Measurements from ENCODE around the gene USP9X. TPM values are rescaled to one million over a fixed set of nuclear protein-coding genes. Genes with fewer than 3 reads are reported as not detected.

The USP9X gene
- total RNA-seq, 4 donors from 2014 or later = 54.9 to 154 (median 98.0) TPM

- Histone ChIP-seq H3K36me3 (no peaks in the 10 kb centered on the region), H3K4me3 (no peak overlapping the region), H3K9me3 (no peaks in the 10 kb centered on the region), H3K4me1 (peaks cover 0 to 10% (median 5%) of the 10 kb centered on the region in 4 donors), H3K27ac (no peak overlapping the region), H3K27me3 (no peaks in the 10 kb centered on the region)
- in situ Hi-C loops (cut with MboI; ENCODE audit: low pct_ligation_motif_present in 1 of 4, low pct_unique_long_range_greater_than_20kb in 1 of 4, low sequenced_read_pairs in 3 of 4) = no loop called here
- intact Hi-C loops (cut with DNase I; ENCODE audit: low total_unique reads) = no loop called here
- DNase-seq = no peak
- TF ChIP-seq POLR2AphosphoS5 (IDR thresholded peaks at IDR 0.05) (no peak), CTCF (IDR thresholded peaks at IDR 0.05) (no peak), POLR2A (IDR thresholded peaks at IDR 0.05) (no peak), EP300 (IDR thresholded peaks at IDR 0.05; ENCODE audit: low read depth) (no peak)
These were observed 91.0 kb downstream of the USP9X start for GRCh38 chrX:41176263-41176662.

- DNase-seq = no peak
- Histone ChIP-seq H3K4me1 (peaks cover 0 to 10% (median 5%) of the 10 kb centered on the region in 4 donors), H3K27ac (no peak overlapping the region), H3K36me3 (no peaks in the 10 kb centered on the region), H3K4me3 (no peak overlapping the region), H3K9me3 (no peaks in the 10 kb centered on the region), H3K27me3 (no peaks in the 10 kb centered on the region)
- intact Hi-C loops (cut with DNase I; ENCODE audit: low total_unique reads) (no loop called here), in situ Hi-C loops (cut with MboI; ENCODE audit: low pct_ligation_motif_present in 1 of 4, low pct_unique_long_range_greater_than_20kb in 1 of 4, low sequenced_read_pairs in 3 of 4) (no loop called here)
- TF ChIP-seq CTCF (IDR thresholded peaks at IDR 0.05) = no peak
- no peak for TF ChIP-seq POLR2A (IDR thresholded peaks at IDR 0.05)
- no peak for TF ChIP-seq EP300 (IDR thresholded peaks at IDR 0.05; ENCODE audit: low read depth)
- no peak for TF ChIP-seq POLR2AphosphoS5 (IDR thresholded peaks at IDR 0.05)
- WGBS, 2 donors (ENCODE audit: low coverage in 1 of 2) = 92 to 100% methylated on average over 2 to 3 of the region's 3 CpGs
These were observed 92.1 kb downstream of the USP9X start for GRCh38 chrX:41177297-41177696.

- intact Hi-C loops (cut with DNase I; ENCODE audit: low total_unique reads) (no loop called here), in situ Hi-C loops (cut with MboI; ENCODE audit: low pct_ligation_motif_present in 1 of 4, low pct_unique_long_range_greater_than_20kb in 1 of 4, low sequenced_read_pairs in 3 of 4) (no loop called here)
- Histone ChIP-seq H3K27ac (no peak overlapping the region), H3K27me3 (no peaks in the 10 kb centered on the region), H3K9me3 (no peaks in the 10 kb centered on the region), H3K36me3 (no peaks in the 10 kb centered on the region), H3K4me1 (peaks cover 0 to 10% (median 5%) of the 10 kb centered on the region in 4 donors), H3K4me3 (no peak overlapping the region)
- TF ChIP-seq EP300 (IDR thresholded peaks at IDR 0.05; ENCODE audit: low read depth) (no peak), POLR2AphosphoS5 (IDR thresholded peaks at IDR 0.05) (no peak), CTCF (IDR thresholded peaks at IDR 0.05) (no peak), POLR2A (IDR thresholded peaks at IDR 0.05) (no peak)
- 87% methylated on average over 7 of the region's 7 CpGs; no CpG with 5 or more reads in 1 of the 2 donors for WGBS, 2 donors (ENCODE audit: low coverage in 1 of 2)
- no peak for DNase-seq
These were observed 93.0 kb downstream of the USP9X start for GRCh38 chrX:41178201-41178600.

- H3K27me3 ChIP-seq = no peaks in the 10 kb centered on the region
- H3K36me3 ChIP-seq = no peaks in the 10 kb centered on the region
- H3K9me3 ChIP-seq = no peaks in the 10 kb centered on the region
- DNase-seq = peak; percentile 32
- WGBS, 2 donors (ENCODE audit: low coverage in 1 of 2) = 20 to 25% methylated on average over 1 to 5 of the region's 5 CpGs
- in situ Hi-C loops (cut with MboI; ENCODE audit: low pct_ligation_motif_present in 1 of 4, low pct_unique_long_range_greater_than_20kb in 1 of 4, low sequenced_read_pairs in 3 of 4) = no loop called here
- peaks cover 0 to 10% (median 5%) of the 10 kb centered on the region in 4 donors for H3K4me1 ChIP-seq
- H3K27ac ChIP-seq = no peak overlapping the region
- intact Hi-C loops (cut with DNase I; ENCODE audit: low total_unique reads) = no loop called here
- TF ChIP-seq EP300 (IDR thresholded peaks at IDR 0.05; ENCODE audit: low read depth) (no peak), CTCF (IDR thresholded peaks at IDR 0.05) (peak in 4 of 5 experiments; percentile 40 to 61 (median 50))
- H3K4me3 ChIP-seq = no peak overlapping the region
These were observed 95.1 kb downstream of the USP9X start for GRCh38 chrX:41180194-41180908.

All from transverse colon (tissue), 4 donors.